D721Med (cell line): ENCODE results near the gene ASPRV1.
"Not testable (repeated sequence)": the region's sequence is repeated elsewhere in the genome, so short reads cannot be mapped to it uniquely, and the experiment has no call there.

Experiments used
- DNase-seq: peaks from one replicate; pipeline ENCODE4 v3.0.0; 2011; ENCODE audit warnings: low spot score; ENCODE audit not compliant: insufficient read length
- FAIRE-seq: peaks from 2 replicates; lab custom pipeline; 2011; peaks lifted over from hg19 to GRCh38; lab: Jason Lieb, UNC
- TF ChIP-seq, protein P1 (sequence below): IDR thresholded peaks from 2 replicates; pipeline ENCODE4 v1.5.1; 2012; ENCODE audit warnings: mild to moderate bottlenecking, control low read depth; ENCODE audit not compliant: insufficient read depth; ENCODE audit errors: missing control alignments

ASPRV1 gene

DNA sequence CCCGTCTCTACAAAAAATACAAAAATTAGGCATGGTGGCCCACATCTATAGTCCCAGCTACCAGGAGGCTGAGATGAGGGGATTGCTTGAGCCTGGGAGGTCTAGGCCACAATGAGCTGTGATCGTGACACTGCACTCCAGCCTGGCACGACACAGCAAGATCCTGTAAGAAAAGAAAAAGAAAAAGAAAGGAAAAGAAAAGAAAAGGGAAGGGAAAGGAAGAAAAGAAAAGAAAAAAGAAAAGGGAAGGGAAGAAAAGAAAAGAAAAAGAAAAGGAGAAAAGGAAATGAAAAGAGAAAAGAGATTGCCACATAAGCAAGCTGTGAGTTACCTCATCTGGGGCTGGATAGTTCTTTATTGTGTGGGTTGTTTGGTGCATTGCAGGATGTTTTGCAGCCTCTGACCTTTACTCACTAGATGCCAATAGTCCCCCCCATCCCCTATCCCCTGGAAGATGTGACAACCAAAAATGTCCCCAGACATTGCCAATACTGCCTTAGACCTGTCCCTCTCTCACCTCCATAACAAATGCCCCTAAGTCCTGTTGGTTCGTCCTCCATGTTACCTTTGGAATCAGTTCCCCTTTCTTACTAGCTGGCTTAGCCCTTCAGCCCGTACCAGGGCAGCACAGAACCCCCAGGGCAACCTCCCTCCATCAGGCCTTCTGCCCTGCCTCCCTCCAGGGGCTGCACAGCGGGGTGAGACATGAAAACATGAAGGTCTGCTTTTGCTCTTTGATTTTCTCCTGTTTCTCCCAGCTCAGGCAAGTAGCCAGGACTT lies 8.9 kb downstream of the ASPRV1 start:
- TF ChIP-seq, protein P1, sequence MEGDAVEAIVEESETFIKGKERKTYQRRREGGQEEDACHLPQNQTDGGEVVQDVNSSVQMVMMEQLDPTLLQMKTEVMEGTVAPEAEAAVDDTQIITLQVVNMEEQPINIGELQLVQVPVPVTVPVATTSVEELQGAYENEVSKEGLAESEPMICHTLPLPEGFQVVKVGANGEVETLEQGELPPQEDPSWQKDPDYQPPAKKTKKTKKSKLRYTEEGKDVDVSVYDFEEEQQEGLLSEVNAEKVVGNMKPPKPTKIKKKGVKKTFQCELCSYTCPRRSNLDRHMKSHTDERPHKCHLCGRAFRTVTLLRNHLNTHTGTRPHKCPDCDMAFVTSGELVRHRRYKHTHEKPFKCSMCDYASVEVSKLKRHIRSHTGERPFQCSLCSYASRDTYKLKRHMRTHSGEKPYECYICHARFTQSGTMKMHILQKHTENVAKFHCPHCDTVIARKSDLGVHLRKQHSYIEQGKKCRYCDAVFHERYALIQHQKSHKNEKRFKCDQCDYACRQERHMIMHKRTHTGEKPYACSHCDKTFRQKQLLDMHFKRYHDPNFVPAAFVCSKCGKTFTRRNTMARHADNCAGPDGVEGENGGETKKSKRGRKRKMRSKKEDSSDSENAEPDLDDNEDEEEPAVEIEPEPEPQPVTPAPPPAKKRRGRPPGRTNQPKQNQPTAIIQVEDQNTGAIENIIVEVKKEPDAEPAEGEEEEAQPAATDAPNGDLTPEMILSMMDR = no peak
- FAIRE-seq (no peak), DNase-seq (no peak)

DNA sequence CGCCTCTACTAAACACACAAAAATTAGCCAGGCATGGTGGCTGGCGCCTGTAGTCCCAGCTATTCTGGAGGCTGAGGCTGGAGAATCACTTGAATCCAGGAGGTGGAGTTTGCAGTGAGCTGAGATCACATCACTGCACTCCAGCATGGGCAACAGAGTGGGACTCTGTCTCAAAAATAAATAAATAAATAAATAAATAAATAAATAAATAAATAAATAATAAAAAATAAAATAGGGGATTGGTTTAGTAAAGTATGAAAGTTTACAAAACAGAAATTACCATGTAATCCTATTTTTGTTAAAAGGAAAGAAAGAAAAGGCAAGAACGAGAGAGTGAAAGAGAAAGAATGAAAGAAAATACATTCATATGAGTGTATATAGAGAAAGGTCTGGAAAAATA lies 10.8 kb downstream of the ASPRV1 start:
- not testable (repeated sequence) for FAIRE-seq, DNase-seq

DNA sequence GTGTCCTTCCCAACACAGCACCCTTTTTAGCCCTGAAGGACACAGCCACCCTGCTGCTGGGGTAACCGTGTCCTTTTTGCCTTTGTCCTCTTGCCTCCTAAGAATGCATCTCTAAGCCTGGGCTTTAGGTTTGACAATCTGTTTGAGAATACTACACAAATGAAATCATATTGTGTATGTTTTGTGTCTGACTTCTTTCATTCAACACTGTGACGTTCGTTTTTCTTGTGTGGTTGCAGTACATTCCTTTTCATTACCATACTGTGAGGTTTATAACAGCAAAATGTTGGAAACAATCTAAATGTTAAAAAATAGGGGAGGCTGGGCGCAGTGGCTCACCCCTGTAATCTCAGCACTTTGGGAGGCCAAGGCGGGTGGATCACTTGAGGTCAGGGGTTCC lies 11.2 kb downstream of the ASPRV1 start:
- TF ChIP-seq, protein P1 = no peak
- DNase-seq = no peak
- no peak for FAIRE-seq

DNA sequence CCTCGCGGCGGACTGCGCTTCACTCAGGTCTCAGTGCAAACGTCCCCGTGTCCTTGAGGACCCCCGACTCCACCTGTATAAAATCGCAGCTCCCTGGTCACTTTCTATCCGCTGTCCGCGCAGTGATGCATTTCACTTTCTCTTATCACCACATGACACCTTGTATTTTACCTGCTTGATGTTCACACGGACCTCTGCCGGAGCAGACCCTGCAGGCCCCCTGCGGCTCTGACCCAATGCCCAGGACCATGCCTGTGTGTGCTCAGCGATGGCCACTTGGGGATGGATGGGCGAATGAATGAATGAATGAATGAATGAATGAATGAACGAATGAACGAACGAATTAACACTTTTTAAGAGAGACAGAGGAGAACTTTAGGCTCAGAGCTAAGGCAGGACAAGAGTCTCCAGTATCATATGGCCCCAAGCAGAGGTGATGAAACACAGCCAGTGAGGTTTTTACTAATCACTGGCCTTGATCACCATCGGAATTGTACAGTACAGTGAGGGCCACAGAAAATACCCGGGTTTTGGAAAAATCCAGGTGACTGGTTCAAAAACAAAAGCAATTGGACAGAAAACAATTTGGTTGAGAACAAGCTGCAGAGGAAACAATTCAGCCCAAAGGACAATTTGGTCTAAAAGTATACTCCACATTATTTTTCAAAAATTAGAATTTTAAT lies 12.3 kb downstream of the ASPRV1 start:
- FAIRE-seq (no peak), DNase-seq (no peak)
- TF ChIP-seq, protein P1 = no peak

DNA sequence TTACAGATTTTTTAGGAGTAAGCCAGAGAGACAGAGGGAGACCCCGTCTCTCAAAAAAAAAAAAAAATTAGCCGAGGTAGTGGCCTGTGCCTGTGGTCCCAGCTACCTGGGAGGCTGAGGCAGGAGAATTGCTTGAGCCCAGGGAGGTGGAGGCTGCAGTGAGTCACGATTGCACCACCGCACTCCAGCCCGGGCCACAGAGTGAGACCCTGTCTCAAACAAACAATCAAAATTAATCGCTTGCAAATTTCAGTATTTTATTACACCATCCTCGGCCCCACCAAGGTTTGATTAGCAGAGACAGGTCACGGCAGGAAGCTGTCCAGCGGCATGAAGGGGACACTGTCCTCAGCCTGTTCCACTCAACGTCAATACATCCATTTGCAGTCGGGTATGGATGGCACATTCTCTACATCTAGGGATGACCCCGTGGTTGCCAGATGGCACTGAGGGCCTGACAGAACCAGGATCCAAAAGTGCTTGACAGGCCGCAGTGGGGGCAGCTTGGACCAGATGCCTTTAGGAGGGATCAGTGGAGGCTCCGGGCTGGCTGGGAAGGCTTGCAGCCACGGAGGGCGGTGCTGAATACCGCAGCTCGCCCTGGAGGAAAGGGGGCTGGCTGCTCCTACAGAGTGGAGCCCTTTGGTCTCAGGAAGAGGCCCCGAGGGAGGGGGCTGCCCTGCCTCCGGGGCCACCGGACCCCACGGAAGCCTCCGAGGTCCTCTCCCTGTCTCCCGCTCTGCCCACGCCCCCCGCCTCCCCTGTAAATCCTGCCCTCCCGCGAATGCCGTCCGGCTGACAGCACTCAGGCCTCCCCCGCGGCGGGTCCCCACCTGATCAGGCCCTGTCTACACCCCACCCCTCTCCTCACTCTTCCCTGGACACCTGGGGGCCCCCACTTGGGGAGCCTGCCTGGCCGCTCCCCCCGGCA lies 13.1 kb downstream of the ASPRV1 start:
- DNase-seq (no peak), FAIRE-seq (no peak)
- TF ChIP-seq, protein P1 = no peak

DNA sequence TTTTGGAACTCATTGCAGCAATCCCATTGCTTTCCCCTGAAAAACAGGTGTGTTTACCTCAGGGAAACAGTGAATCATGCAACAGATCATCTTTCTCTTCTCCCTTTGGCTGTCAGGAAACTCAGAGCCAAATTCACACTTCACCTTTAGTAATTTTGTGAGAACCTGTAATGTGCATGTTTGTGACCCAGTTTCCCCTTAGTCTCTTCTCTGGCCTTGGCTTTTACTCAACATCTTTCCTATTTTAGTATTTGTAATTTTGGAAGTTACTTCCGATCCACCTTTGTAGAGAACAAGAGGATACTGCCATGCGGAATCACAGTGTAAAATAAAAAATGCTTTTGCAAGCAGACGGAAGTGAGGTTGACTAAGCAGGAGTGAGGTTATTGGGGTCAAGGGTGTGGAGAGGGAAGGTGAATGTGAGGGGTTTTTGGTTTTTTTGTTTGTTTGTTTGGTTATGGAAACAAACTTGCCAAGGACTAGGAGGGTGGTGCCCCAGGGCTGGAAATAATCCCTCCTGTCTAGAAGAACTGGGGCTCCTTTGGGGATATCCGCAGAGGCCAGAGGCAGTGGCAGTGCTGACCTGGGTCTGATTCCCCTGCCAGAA lies 14.0 kb downstream of the ASPRV1 start:
- TF ChIP-seq, protein P1 = no peak
- FAIRE-seq = no peak
- no peak for DNase-seq
